Measurements from ENCODE around the gene RAB22A.
A peak's percentile ranks its signal among the peaks of the same experiment; 100 is the strongest.

The RAB22A gene, protein sequence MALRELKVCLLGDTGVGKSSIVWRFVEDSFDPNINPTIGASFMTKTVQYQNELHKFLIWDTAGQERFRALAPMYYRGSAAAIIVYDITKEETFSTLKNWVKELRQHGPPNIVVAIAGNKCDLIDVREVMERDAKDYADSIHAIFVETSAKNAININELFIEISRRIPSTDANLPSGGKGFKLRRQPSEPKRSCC

DNA sequence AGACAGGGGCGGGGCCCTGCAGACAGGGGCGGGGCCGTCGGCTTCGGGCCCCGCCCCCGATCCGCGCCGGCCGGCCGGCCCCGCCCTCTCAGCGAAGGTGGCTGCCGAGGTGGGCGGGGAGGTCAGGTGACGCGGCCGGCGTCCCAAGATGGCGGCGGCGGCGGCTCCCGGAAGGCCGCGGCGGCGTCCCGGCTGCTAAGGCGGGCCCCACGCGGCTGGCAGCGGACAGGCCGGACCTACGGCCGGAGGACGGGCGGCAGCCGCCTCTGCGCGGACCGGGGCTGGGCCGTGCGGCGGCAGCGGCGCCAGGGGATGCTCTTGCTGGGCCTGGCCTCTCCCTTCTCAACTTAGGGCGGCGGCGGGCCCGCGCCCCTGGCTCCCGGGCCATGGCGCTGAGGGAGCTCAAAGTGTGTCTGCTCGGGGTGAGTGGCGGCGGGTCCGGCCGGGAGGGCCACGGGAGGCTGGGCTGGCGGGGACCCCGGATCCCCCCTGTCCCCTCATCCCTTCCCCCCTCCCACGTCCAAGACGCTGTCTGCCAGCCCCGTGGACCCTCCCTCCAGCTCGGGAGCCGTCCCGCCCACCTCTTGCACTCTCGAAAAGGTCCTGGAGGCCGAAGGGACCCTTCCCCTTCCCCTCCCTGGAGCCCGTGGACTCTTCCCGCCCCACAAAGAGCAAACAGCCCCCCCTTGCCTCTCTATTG is at the start of gene RAB22A:
Gene RAB22A (plus strand): TSS at position 125 of the 700 bp plus-strand sequence. CDS start 262 bp downstream, at position 387.
- DNase-seq (ENCODE audit: low read depth) = peak; percentile 80

DNA sequence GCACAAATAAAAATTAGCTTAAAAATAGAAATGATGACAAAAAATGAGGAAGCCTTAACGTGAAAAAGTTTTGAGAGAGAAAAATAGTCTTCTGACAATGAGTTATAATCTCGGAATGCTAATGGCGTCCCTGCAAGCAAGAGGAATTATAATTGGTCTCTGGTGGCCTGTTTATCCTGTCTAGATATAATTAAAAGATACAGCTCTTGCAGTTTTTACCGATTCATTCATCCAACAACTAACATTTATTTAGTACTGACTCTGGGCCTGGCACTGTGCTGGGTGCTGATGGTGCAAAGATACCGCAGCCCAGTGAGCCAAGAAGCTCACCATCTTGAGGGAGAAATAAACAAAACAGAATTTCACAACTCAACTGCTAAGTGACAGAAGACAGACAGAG is 49.5 kb upstream of the RAB22A start:
- no peak for DNase-seq (ENCODE audit: low read depth)

DNA sequence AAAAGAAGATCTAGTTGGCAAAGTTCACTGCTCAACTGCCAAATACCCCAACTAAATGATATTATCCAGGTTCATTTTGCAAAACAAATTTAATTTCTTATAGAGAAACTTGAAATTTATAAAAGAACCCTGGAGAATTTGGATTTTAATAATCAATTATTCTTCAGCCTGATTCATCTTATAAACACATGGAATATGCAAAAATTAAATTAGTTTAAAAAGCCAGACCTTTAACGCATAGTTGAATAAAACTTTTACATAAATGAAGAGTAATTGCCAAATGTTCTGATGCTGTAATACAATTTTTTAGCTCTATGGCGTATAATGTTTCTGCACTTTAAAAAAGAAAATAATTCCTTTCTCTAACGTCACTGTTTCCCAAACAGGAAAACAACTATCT is 47.9 kb upstream of the RAB22A start:
- DNase-seq (ENCODE audit: low read depth) = no peak

DNA sequence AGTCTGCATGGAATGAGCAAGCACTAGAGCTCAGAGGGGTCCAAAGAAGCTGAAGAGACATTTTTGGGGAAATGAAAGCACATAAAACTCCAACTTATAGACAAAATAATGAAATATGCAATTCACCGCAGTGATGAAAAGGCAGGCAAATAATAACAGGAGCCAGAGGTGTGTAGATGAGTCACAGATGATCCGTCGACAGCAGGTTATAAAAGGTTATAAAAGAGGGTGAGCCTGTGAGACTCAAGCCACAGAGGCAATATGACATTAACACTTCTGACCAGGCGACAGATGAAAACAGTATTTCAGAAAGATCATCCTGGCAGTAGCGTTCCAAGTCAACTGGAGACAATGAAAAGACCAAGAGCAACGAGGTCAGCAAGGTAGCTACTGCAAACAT is 45.2 kb upstream of the RAB22A start:
- no peak for DNase-seq (ENCODE audit: low read depth)

DNA sequence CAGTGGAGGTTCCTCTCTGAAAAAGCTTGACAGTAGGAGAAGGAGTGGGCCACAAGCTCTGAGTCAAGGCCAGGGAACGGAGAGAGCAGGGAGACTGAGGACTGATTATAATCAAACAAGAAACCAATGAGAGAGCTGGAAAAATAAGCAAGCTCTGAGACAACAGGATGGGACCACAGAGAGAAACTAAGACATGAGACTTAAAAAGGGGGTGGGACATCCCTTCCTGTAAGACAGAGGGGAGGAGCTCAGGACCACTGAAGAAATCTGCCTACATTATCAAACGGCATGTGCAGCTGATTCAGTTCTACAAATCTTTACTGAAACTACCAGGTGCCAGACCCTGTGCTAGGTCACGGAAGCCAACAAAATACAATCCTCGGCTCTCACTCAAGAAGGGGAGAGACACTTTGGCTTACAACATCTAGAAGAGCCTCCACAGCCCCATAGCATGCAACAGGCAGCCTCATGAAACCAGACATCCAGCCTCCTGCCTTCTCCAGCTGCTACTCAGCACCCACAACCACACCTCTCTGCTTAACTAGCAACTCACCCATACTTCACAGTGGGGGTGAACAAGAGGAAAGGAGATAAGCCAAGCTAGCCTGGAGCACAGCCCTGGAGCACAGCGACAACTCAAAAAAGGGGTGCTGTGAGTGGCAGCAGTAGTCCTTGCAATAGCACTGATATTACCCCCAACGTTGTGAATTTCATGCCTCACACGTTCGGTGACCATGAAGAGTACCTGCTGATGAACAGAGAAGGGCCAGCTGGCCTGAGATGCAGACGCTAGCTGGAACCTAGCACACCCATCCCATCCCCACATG is 41.9 kb upstream of the RAB22A start:
- DNase-seq (ENCODE audit: low read depth) = no peak

DNA sequence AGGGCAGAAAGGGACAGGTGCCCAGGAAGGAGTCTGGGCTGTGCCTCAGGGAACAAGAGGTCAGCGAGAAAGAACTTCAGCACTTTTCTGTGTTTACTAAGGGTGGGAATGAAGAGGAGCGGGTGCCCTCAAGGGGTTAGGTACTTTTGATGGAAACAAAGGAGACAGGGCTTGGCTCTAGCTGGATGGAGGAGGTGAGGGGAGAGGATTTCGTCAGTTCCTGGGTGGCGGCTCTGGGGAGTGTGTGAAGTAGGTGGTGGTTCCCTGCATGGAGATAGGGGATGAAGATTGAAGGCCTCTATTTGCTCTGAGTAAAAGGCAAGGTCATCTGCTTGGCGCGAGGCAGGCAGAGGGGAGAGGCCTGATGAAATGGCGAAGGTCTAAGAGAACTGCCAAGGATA is 41.1 kb upstream of the RAB22A start:
- DNase-seq (ENCODE audit: low read depth) = no peak

DNA sequence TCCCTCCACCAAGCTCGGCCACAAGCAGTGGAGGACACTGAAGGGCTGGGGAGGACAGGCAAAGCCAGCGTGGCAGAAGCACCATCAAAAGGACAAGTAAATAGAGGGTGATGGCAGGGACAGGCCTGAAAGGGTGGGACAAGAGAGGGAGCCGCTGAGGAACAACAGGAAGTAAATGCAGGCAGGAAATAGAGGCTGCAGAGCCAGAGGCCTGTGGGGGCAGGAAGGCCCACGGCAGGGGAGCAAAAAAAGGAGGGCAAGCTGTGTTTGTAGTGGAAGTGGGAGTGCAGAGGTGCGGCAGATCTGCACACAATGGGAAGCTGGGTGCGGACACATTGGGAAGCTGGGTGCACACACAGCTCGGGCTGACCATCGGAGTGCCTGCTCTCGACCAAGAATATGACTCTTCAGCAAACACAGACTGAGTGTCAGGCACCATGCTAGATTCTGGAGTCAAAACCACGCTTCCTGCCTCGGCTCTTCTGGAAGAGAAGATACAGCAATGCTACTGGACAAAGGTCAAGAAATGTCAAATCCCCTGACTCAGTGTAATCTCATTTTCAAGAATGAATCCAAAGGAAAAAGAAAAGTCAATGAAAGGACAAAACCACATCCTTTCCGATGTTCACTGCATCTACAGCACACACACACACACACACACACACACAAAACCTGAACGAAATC is 40.4 kb upstream of the RAB22A start:
- DNase-seq (ENCODE audit: low read depth) = no peak

DNA sequence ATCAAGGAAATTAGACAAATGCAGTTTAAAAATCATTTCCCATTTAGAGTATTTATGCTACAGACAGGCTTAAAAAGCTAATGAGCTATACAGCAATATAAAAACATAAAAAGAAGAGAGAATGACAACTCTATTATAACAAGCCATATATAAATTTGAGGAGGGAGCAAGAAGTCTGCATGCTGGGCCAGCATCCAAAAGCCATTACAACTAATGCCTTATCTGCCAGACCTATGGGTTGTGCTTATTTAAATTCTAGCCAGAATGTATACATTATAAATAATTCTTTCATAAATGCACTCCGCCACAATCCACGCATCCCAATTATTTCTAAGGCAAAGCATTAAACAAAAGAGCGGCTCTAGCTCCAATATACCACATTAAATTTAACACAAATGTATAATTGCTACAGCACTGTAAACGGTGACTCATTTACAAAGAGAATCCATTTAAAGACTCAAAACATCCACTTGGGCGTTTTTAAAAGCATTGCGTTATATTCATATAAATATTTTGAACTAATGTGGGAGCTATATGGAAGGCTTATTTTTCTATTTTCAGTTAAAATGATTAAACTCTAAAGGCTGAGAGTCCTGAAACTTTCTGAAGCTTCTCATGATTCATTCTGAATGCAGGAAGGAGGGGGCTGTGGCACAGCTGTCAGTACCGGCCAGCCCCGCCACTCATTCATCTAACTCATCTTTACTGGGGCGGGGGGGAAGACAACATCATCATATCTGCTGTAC is 37.7 kb upstream of the RAB22A start:
- no peak for DNase-seq (ENCODE audit: low read depth)

DNA sequence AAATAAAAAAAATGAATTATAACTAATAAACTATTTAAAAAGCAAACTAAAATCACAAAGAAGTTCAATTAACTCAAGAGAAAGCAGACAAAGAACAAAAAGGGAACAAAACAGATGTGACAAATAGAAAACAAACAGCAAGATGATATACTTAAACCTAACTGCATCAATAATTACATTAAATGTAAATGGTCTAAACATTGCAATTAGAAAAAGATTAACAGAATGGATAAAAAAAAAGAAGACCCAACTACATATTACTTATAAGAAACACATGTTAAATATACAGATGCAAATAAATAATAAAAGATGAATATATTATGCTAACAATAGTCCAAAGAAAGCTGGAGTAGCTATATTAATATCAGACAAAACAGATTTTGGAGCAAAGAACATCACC is 35.1 kb upstream of the RAB22A start:
- DNase-seq (ENCODE audit: low read depth) = no peak

DNA sequence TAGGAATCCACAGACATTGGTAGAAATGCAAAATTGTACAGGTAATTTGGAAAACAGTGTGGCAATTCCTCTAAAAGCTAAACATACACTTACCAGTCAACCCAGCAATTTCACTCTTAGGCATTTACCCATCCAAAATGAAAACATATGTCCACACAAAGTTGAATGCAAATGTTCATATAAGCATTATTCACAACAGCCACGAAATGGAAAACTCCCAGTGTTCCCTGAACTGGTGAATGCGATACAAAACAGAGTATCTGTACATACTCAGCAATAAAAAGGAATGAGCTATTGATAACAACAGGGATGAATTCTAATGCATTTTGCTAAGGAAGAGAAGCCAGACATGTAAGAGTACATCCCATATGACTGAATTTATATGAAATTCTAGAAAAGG is 32.4 kb upstream of the RAB22A start:
- no peak for DNase-seq (ENCODE audit: low read depth)

DNA sequence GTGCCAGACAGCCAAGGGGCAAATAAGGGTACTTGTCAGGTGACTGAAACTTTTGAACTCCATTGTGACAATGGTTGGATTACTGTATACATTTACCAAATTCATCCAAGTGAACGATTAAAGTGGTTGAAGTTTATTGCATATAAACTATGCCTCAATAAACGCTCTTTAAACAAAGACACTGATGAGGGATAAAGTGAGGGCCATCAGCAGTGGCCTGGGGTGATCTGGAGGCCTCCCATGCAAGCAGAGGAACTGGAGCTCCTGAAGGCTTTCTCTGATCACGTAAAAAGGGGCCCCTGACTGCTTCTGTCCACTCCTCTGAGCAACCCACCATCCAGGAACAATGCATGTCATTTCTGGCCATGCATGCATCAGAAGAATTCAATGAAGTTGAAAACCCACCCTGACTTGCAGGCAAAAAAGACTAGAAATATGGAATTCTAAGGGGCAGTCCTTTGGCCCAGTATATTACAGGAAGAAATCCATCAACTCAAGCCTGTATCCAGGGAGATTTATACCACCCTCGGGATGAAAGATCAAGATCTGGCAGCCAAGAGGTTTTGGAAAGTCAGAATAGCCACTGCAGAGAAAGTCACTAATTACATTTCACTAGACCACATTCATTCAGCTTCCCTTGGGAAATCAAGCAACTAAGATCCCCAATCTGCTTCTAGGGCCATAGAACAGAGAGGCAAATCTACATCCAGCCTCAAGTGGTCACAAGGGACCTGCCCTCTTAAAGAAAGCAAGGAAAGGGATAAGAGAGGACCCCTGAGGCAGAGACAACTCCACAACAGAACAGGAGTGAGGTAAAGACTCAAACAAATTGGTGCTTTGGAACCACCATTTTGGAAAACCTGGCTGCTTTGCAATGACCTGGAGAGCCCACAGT is 31.7 kb upstream of the RAB22A start:
- DNase-seq (ENCODE audit: low read depth) = no peak

DNA sequence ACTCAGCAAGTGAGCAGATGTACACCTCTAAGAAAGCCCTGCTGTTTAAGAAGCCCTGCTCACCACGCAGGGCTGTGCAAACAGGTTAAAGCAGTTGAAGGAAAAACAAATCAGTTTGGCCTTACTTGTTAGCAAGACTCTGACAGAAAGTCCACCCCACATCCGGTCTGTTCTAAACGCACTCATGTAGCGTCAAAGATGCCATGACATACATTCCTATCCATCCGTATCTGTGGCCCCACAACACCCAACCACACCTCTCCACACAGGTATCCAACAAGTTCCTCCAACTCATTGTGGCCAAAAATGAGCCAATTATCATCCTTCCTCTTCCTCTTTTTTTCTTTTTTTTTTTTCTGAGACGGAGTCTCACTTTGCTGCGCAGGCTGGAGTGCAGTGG is 22.8 kb upstream of the RAB22A start:
- DNase-seq (ENCODE audit: low read depth) = no peak

DNA sequence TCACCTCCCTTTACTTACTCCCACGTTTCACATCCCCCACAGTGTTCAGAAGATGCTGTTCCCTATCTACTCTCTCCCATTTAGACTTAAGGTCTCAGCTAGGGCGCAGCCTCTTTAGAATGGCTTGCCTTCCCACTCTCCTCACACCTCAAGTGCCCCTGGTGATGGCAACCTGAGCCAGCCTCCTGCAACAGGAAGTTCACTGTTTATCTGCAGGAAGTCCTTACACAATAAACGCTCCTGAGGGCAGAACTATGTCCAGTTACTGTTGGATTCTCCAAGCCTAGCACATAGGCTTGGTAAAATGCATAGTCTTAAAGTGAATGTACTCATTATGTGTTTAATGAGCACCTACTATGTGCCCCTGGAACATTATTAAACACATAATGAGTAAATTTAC is 21.9 kb upstream of the RAB22A start:
- DNase-seq (ENCODE audit: low read depth) = no peak

DNA sequence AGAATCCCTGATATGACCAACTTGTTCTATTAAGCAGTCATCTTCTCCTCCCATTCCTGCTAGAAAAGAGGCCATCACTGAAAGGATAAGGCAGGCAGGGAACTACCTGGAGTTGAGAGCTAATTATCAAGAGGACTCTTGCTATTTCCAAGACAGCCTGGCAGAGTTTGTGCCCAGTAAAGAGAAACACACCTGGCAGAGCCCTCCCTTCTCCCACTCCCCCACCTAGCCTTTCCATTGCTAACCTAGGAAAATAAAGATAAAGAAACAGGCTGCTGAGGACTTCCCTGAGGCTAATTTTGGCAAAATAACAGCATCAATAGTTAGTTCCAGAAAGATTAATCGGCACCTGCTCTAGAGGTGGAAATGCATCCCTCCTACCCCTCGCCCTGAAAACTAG is 20.4 kb upstream of the RAB22A start:
- no peak for DNase-seq (ENCODE audit: low read depth)

DNA sequence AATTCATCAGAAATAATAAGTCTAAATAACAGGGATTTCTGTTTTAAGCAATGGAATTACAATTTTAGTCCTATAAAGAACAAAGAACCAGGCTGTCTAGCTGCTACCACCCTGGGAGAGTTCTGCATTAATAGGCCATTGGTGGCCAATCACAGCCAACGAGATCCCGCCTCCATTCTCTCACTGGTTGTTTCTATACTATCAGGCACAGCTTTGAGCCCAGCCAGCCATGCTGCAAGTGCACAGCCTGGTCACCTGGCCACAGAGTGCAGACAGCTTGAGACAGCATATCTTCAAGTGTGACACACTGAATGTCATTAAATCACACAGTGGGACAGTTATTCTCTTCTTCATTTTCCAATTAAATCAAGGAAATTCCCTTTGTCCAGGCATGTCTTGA is 16.1 kb upstream of the RAB22A start:
- no peak for DNase-seq (ENCODE audit: low read depth)

DNA sequence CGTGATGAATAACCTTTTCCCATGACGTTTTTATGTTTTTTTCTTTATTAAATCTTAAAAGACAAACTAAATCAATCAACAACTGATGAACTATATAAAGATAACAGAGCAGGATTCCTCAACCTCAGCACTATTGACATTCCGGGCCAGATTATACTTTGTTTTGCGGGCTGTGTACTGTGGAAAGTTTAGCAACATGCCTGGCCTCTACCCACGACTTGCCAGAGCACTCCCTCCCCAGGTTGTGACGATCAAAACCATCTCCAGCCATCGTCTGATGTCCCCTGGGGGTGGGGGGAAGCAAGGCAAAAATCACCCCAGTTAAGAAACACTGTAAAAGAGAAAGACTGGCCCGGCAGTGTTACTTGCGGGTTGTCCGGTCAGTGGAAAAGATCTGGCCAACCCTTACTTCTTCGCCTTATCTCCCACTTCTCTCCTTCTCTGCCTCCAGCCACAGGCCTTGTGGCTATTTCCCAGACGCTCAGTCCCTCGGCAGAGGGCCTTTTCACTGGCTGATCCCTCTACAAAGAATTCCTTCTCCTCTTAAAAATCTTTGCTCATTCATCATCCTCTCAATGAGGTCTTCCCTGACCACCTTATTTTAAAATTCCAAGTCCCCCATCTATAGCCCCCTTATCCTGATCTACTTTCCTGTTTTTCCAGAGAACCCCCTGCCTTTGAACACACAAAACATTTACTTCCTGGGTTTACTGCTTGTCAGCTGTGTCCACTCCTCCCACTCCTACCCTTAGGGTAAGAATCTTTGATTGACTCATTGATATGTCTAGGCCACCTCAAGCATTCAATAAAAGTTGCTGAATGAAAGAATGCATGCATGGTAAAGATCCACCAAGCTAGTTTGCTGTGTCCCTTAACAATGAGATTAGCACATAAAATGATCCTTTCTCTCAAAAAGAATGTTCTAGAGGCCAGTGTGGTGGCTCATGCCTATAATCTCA is 14.7 kb upstream of the RAB22A start:
- DNase-seq (ENCODE audit: low read depth) = no peak

DNA sequence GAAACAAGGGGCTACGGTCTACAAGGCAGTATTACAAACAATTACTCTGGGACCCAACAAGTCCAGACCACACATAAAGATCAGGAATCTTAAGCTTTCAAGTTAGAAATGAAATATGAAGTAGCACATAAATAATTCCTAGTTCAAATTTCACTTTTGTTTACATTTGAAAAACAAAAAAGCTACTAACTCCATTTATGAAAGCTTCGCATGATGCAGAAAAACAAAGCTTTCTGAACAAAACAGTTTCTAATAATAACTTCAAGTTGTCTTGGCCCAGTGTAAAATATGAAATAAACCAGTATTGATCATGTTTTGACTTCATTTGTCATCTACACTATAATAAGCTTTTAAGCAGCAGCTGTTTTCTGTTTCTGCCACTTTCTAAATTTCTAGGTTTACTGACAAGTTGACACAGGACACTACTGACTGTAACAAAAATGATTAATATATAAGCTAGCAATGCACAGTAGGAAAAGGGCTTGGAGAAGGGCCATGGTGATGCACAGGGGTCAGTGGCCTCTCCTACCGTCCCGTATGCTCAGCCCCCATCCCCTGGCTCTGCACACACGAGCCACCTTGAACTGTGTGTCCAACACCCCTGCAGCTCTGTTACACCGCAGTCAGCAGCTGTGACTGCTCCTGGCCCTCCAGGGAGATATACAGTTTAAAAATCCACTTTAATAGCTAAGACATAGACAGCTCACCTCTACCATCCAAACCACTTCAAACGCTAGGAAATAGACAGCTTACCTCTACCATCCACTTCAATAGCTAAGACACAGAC is 13.3 kb upstream of the RAB22A start:
- DNase-seq (ENCODE audit: low read depth) = no peak

DNA sequence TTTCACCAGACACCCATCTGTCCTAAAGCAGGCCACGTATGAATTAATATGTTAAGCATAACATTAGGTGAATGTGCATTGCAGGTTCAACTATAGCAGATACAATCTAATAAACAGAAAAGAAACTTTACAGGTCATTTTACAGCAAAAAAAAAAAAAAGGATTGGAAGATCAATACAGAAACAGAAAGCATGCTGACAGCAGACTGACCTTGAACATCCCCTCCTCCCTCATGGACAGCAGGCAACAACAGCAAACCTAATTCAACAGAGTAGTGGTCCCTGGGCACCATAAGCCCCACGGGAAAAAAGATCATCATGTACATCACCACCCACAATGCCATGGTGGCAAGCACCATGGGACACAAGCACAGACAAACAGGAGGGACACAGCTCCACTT is 12.1 kb upstream of the RAB22A start:
- no peak for DNase-seq (ENCODE audit: low read depth)

DNA sequence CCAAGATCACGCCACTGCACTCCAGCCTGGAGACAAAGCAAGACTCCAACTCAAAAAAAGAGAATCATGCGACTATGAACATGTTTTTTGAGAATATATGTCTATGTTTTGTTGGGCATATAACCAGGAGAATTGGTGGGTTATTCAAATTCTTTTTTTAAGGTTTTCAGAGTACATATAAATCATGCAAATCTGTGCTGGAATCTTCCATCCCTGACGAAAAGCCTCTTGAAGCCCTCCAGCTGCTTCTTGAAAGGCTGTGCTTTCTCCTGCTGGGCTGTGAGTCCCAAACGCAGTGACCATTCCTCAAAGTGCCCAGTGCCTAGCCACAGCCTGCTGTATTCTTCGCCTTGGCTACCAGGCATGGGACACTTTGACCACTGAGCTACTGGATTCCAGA is 9.2 kb upstream of the RAB22A start:
- no peak for DNase-seq (ENCODE audit: low read depth)
